Nephron progenitor cell (in vitro differentiated cells): ENCODE measurements around the gene DMRTB1.
A peak's percentile ranks its signal among the peaks of the same experiment; 100 is the strongest.

Experiments
- DNase-seq: peaks from one replicate; pipeline ENCODE4 v3.0.0; 2021
- H3K27ac Mint-ChIP-seq: 2 replicates; pipeline ENCODE4 v1.8.0; 2021; ENCODE audit warnings: mild to moderate bottlenecking, moderate library complexity, mixed read lengths
- H3K27me3 Mint-ChIP-seq: 2 replicates; pipeline ENCODE4 v1.8.0; 2021; ENCODE audit warnings: mild to moderate bottlenecking, low read depth, mixed read lengths; ENCODE audit not compliant: poor library complexity
- H3K36me3 Mint-ChIP-seq: 2 replicates; pipeline ENCODE4 v1.8.0; 2021; ENCODE audit warnings: low read depth, mixed read lengths
- H3K4me1 Mint-ChIP-seq: 2 replicates; pipeline ENCODE4 v1.8.0; 2021; ENCODE audit warnings: mixed read lengths
- H3K4me3 Mint-ChIP-seq: 2 replicates; pipeline ENCODE4 v1.8.0; 2021; ENCODE audit warnings: mild to moderate bottlenecking, moderate library complexity, mixed read lengths
- H3K9me3 Mint-ChIP-seq: 2 replicates; pipeline ENCODE4 v1.8.0; 2021; ENCODE audit warnings: mild to moderate bottlenecking, moderate library complexity, mixed read lengths
- CTCF ChIP-seq: fragments of 200-600 bp; sonication (generic); IDR thresholded peaks from 2 replicates; pipeline ENCODE4 v1.5.0; 2021; ENCODE audit warnings: antibody characterized with exemption

Gene DMRTB1

DNA sequence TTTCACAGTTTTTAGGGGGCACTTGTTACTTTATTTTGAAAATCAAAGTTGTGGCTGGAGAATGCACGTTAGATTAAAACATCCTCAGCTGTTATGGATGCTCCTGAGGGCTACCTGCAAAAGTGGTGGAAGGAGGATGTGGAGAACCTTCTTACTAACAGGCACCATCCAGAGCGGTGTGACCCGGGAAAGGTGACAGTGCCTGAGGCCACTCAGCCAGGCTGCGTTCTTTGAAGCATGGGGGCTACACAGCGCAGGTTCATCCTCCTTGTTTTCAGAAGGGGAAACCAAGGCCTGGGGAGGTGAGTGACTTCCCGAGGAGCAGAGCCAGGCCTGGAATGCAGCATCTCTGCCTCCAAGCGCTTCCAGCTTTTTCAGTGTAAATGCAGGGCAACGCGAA is 24.0 kb downstream of the DMRTB1 start:
- no peaks in the 10 kb centered on the region for H3K9me3 Mint-ChIP-seq
- no peak for DNase-seq
- H3K4me3 Mint-ChIP-seq, result no peak overlapping the region
- peaks cover 18% of the 10 kb centered on the region for H3K27me3 Mint-ChIP-seq
- H3K4me1 Mint-ChIP-seq, result peaks cover 15% of the 10 kb centered on the region
- TF ChIP-seq CTCF, result no peak
- no peaks in the 10 kb centered on the region for H3K36me3 Mint-ChIP-seq
- H3K27ac Mint-ChIP-seq, result no peak overlapping the region

GRCh38 chr1:53483656-53484055 is 24.5 kb downstream of the DMRTB1 start:
- no peak overlapping the region for H3K27ac Mint-ChIP-seq
- TF ChIP-seq CTCF, result no peak
- H3K4me1 Mint-ChIP-seq, result peaks cover 15% of the 10 kb centered on the region
- DNase-seq, result no peak
- H3K4me3 Mint-ChIP-seq, result no peak overlapping the region
- H3K27me3 Mint-ChIP-seq, result peaks cover 16% of the 10 kb centered on the region
- H3K36me3 Mint-ChIP-seq, result no peaks in the 10 kb centered on the region
- H3K9me3 Mint-ChIP-seq, result peaks cover 3% of the 10 kb centered on the region

GRCh38 chr1:53484705-53485477 is 25.7 kb downstream of the DMRTB1 start:
- H3K4me3 Mint-ChIP-seq, result no peak overlapping the region
- TF ChIP-seq CTCF, result no peak
- peaks cover 13% of the 10 kb centered on the region for H3K9me3 Mint-ChIP-seq
- H3K36me3 Mint-ChIP-seq, result no peaks in the 10 kb centered on the region
- DNase-seq, result no peak
- peaks cover 16% of the 10 kb centered on the region for H3K27me3 Mint-ChIP-seq
- peaks cover 15% of the 10 kb centered on the region for H3K4me1 Mint-ChIP-seq
- H3K27ac Mint-ChIP-seq, result no peak overlapping the region

- peak; percentile 94 for DNase-seq
- Mint-ChIP-seq H3K27me3 (peaks cover 17% of the 10 kb centered on the region), H3K4me1 (peaks cover 15% of the 10 kb centered on the region), H3K36me3 (no peaks in the 10 kb centered on the region), H3K27ac (no peak overlapping the region), H3K4me3 (no peak overlapping the region), H3K9me3 (peaks cover 20% of the 10 kb centered on the region)
- TF ChIP-seq CTCF, result peak; percentile 96
Measured at GRCh38 chr1:53485478-53486394, 26.5 kb downstream of the DMRTB1 start.

DNA sequence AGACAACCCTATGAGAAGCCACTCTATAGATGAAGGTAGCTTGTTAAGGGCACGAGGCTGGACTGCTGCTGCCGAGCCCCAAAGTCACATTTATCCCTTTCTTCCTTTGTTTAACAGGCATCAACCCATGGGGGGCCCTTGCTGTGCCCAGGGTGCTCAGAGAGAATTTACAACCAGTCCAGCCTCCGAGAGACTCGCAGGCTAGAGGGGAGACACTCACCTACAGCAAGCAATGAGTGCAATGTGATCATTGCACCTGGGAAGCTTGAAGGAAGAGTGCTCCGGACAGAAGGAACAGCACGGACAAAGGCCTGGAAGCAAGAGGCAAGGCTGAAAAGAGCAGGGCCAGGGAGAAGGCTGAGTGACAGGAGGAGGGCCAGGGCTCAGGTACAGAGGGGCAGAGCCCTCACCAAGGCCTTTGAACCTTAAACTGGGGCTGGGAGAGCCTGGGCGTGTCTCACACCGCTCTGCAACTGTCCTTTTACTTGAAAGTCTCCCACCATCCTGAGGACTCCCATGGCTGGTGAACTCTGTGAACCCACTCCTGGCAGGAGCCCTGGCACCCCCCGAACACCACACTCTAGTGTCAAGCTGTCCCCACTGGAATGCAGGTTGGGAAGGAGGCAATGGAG is 27.3 kb downstream of the DMRTB1 start:
- H3K27me3 Mint-ChIP-seq, result peaks cover 17% of the 10 kb centered on the region
- peaks cover 20% of the 10 kb centered on the region for H3K9me3 Mint-ChIP-seq
- no peak for DNase-seq
- H3K27ac Mint-ChIP-seq, result no peak overlapping the region
- H3K36me3 Mint-ChIP-seq, result no peaks in the 10 kb centered on the region
- H3K4me1 Mint-ChIP-seq, result peaks cover 15% of the 10 kb centered on the region
- H3K4me3 Mint-ChIP-seq, result no peak overlapping the region
- no peak for TF ChIP-seq CTCF
